ENCODE data around the gene TMEM52.

Gene TMEM52

GRCh38 chr1:1915911-1916840 lies 2.9 kb downstream of the TMEM52 start:
- Histone ChIP-seq H3F3A (ENCODE audit: insufficient read depth, low read length) (no peaks in the 10 kb centered on the region), H3K27me3 (replicated peaks; ENCODE audit: insufficient read depth, low read length) (peaks cover 5% of the 10 kb centered on the region), H3K9me2 (replicated peaks; ENCODE audit: insufficient read depth, low read length) (no peaks in the 10 kb centered on the region), H2AFZ (ENCODE audit: low read length) (no peak overlapping the region), H3K4me3 (ENCODE audit: low read length) (no peak overlapping the region), H3K4me2 (ENCODE audit: low read depth, low read length) (no peak overlapping the region), H4K20me1 (ENCODE audit: insufficient read depth, low read length) (no peaks in the 10 kb centered on the region), H3K9ac (ENCODE audit: low read length) (no peak overlapping the region), H3K27ac (ENCODE audit: low read length) (no peak overlapping the region), H3K9me3 (replicated peaks; ENCODE audit: insufficient read depth, low read length) (no peaks in the 10 kb centered on the region), H3K4me1 (ENCODE audit: low read length) (peaks cover 10% of the 10 kb centered on the region), H3K79me2 (ENCODE audit: low read length) (no peaks in the 10 kb centered on the region), H3K36me3 (replicated peaks; ENCODE audit: insufficient read depth, low read length) (no peaks in the 10 kb centered on the region)
- TF ChIP-seq EZH2phosphoT487 (IDR thresholded peaks at IDR 0.05; ENCODE audit: low read length) (no peak), EZH2 (optimal IDR thresholded peaks at IDR 0.05; ENCODE audit: low read depth, low read length) (no peak)
- TF ChIP-seq, protein P1, sequence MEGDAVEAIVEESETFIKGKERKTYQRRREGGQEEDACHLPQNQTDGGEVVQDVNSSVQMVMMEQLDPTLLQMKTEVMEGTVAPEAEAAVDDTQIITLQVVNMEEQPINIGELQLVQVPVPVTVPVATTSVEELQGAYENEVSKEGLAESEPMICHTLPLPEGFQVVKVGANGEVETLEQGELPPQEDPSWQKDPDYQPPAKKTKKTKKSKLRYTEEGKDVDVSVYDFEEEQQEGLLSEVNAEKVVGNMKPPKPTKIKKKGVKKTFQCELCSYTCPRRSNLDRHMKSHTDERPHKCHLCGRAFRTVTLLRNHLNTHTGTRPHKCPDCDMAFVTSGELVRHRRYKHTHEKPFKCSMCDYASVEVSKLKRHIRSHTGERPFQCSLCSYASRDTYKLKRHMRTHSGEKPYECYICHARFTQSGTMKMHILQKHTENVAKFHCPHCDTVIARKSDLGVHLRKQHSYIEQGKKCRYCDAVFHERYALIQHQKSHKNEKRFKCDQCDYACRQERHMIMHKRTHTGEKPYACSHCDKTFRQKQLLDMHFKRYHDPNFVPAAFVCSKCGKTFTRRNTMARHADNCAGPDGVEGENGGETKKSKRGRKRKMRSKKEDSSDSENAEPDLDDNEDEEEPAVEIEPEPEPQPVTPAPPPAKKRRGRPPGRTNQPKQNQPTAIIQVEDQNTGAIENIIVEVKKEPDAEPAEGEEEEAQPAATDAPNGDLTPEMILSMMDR (IDR thresholded peaks at IDR 0.05; ENCODE audit: low read length), result no peak
- DNase-seq, result no peak

DNA sequence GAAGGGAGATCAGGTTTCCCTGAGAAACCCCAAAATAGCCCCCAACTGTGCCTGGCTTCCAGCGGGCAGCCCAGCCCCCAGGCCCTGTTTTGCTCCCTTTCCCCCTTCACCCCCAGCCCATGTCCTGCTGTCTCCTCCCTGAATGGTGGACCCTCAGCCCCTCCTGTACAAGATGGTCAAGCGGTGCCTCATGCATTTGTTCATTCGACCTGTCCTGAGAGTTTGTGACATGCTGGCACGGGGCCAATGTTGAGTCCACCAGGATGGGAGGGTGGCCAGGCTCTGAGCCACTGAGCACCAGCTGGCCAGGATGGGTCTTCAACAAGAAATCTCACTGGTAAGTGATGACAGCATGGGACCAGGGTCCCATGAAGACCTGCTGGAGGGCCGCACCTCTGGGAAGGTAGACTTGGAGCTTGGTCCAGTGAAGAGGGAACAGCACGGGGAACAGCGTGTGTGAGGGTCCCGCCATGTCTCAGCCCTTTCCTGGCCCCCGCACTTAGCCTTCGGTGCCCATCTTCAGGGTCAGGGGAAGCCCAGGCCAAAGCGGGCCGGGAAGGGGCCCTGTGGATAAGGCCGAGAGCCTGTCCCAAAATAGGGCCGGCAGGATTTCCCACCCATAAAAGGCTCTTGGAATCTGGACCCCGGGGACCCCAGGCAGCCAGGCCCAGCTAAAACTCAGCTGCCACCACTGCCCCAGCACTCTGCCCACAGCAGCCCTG lies 3.9 kb downstream of the TMEM52 start, which contains the start of gene CALML6:
CALML6 (plus strand) TSS at position 290 of the 722 bp plus-strand sequence; CDS start at position 311, 21 bp downstream.
- no peaks in the 10 kb centered on the region for H3K9me3 ChIP-seq (replicated peaks; ENCODE audit: insufficient read depth, low read length)
- no peak within 1 kb of the TSS for H3K4me2 ChIP-seq (ENCODE audit: low read depth, low read length)
- no peaks in the 10 kb centered on the region for H3K36me3 ChIP-seq (replicated peaks; ENCODE audit: insufficient read depth, low read length)
- H3K27me3 ChIP-seq (replicated peaks; ENCODE audit: insufficient read depth, low read length), result peaks cover 5% of the 10 kb centered on the region
- no peaks in the 10 kb centered on the region for H3K79me2 ChIP-seq (ENCODE audit: low read length)
- H2AFZ ChIP-seq (ENCODE audit: low read length), result no peak within 1 kb of the TSS
- no peak within 1 kb of the TSS for H3K27ac ChIP-seq (ENCODE audit: low read length)
- no peaks in the 10 kb centered on the region for H3K9me2 ChIP-seq (replicated peaks; ENCODE audit: insufficient read depth, low read length)
- DNase-seq, result no peak
- peaks cover 3% of the 10 kb centered on the region; the same call in 1 of the 2 replicates for H3F3A ChIP-seq (ENCODE audit: insufficient read depth, low read length)
- H4K20me1 ChIP-seq (ENCODE audit: insufficient read depth, low read length), result no peaks in the 10 kb centered on the region
- H3K9ac ChIP-seq (ENCODE audit: low read length), result no peak within 1 kb of the TSS
- TF ChIP-seq, protein P1 (IDR thresholded peaks at IDR 0.05; ENCODE audit: low read length), result no peak
- no peak for TF ChIP-seq EZH2phosphoT487 (IDR thresholded peaks at IDR 0.05; ENCODE audit: low read length)
- no peak for TF ChIP-seq EZH2 (optimal IDR thresholded peaks at IDR 0.05; ENCODE audit: low read depth, low read length)
- H3K4me1 ChIP-seq (ENCODE audit: low read length), result peaks cover 18% of the 10 kb centered on the region
- H3K4me3 ChIP-seq (ENCODE audit: low read length), result no peak within 1 kb of the TSS

DNA sequence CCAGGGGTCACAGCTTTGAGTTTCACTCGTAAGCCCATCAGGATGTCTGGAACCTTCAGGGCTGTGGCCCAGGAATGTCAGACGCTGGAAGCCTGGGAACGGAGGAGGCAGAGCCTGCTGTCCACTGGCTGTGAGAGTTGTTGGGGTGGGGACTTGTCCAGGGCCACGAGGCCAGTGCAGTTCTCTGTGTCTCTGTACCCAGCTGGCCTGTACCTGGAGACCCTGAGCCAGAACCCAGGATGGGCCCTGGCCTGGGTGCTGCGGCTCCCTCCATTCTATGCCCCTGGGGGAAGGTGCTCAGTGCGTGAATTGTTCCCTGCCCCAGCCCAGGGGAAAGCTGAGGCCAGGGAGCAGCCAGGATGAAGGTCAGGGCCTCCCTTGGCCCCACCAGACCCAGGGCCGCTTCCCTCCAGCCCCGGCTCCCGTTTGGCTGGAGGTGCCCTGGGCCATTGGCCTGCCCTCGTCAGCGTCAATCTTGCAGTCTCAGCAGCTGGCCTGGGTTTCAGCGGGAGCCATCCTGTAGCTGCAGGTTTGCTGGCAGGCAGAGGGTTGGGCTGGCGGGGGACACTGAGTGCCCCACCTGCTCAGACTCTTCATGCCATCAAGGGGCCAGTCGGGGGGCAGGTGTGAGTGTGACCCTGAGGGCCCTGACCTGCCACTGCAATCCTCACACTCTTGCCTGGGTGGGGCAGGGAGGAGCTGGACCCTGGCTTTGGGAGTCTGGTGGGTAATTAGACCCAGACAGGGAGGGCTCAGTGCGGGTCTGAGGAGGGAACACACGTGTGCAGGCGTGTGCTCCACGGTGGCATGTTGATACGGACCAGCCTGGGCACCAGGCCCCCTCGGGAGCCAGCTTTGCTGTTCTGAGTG lies 4.7 kb downstream of the TMEM52 start:
- TF ChIP-seq EZH2 (optimal IDR thresholded peaks at IDR 0.05; ENCODE audit: low read depth, low read length), result no peak
- TF ChIP-seq, protein P1 (IDR thresholded peaks at IDR 0.05; ENCODE audit: low read length), result no peak
- TF ChIP-seq EZH2phosphoT487 (IDR thresholded peaks at IDR 0.05; ENCODE audit: low read length), result no peak
- H3K27ac ChIP-seq (ENCODE audit: low read length), result no peak overlapping the region

More for the DNA sequence above, 4.7 kb downstream of the TMEM52 start:
- Histone ChIP-seq H3K4me2 (ENCODE audit: low read depth, low read length) (no peak overlapping the region), H3K27me3 (replicated peaks; ENCODE audit: insufficient read depth, low read length) (peaks cover 5% of the 10 kb centered on the region; the same call in 1 of the 2 replicates), H3K9me3 (replicated peaks; ENCODE audit: insufficient read depth, low read length) (no peaks in the 10 kb centered on the region), H3K4me3 (ENCODE audit: low read length) (no peak overlapping the region), H4K20me1 (ENCODE audit: insufficient read depth, low read length) (no peaks in the 10 kb centered on the region), H3K36me3 (replicated peaks; ENCODE audit: insufficient read depth, low read length) (no peaks in the 10 kb centered on the region), H3K79me2 (ENCODE audit: low read length) (no peaks in the 10 kb centered on the region), H3K9ac (ENCODE audit: low read length) (no peak overlapping the region), H3K4me1 (ENCODE audit: low read length) (peaks cover 21% of the 10 kb centered on the region), H2AFZ (ENCODE audit: low read length) (no peak overlapping the region), H3K9me2 (replicated peaks; ENCODE audit: insufficient read depth, low read length) (no peaks in the 10 kb centered on the region), H3F3A (ENCODE audit: insufficient read depth, low read length) (peaks cover 10% of the 10 kb centered on the region)
- no peak for DNase-seq
